H9 (cell line): ENCODE results near the gene DLG2. TPM values are rescaled to one million over a fixed set of nuclear protein-coding genes. Genes with fewer than 3 reads are reported as not detected.

ENCODE experiments used
- DNase-seq: peaks from one replicate; pipeline ENCODE4 v3.0.0-alpha.2; 2017
- H2AFZ ChIP-seq: one replicate; pipeline ENCODE4 v1.6.1; 2013; ENCODE audit warnings: mild to moderate bottlenecking, low read length, control low read depth, moderate library complexity
- H2AK5ac ChIP-seq: 2 replicates; pipeline ENCODE4 v1.6.1; 2013; ENCODE audit warnings: low read length, control low read depth, mixed read lengths; ENCODE audit not compliant: insufficient read length
- H2BK120ac ChIP-seq: one replicate; pipeline ENCODE4 v1.6.1; 2013; ENCODE audit warnings: low read depth, mild to moderate bottlenecking, low read length, control low read depth, inconsistent platforms; ENCODE audit not compliant: poor library complexity, severe bottlenecking
- H2BK12ac ChIP-seq: 2 replicates; pipeline ENCODE4 v1.6.1; 2013; ENCODE audit warnings: low read length, control low read depth, mixed read lengths, low read depth; ENCODE audit not compliant: insufficient read length
- H2BK15ac ChIP-seq: 2 replicates; pipeline ENCODE4 v1.6.1; 2013; ENCODE audit warnings: low read depth, low read length, control low read depth
- H2BK20ac ChIP-seq: one replicate; pipeline ENCODE4 v1.6.1; 2013; ENCODE audit warnings: low read depth, mild to moderate bottlenecking, low read length, control low read depth, inconsistent platforms; ENCODE audit not compliant: poor library complexity, severe bottlenecking
- H2BK5ac ChIP-seq: 2 replicates; pipeline ENCODE4 v1.6.1; 2013; ENCODE audit warnings: low read length, control low read depth, mixed read lengths; ENCODE audit not compliant: insufficient read length
- H3K14ac ChIP-seq: 2 replicates; pipeline ENCODE4 v1.6.1; 2013; ENCODE audit warnings: low read length, control low read depth; ENCODE audit not compliant: insufficient read depth
- H3K18ac ChIP-seq: 2 replicates; pipeline ENCODE4 v1.6.1; 2013; ENCODE audit warnings: low read depth, mild to moderate bottlenecking, mixed read lengths, low read length, control low read depth; ENCODE audit not compliant: insufficient read length
- H3K23ac ChIP-seq: 2 replicates; pipeline ENCODE4 v1.6.1; 2013; ENCODE audit warnings: low read length, control low read depth, mixed read lengths, low read depth; ENCODE audit not compliant: insufficient read length
- H3K23me2 ChIP-seq: 2 replicates; pipeline ENCODE4 v1.6.1; 2013; ENCODE audit warnings: low read depth, mild to moderate bottlenecking, mixed read lengths, low read length, control low read depth; ENCODE audit not compliant: insufficient read length, poor library complexity, severe bottlenecking
- H3K27ac ChIP-seq: 2 replicates; pipeline ENCODE4 v1.5.1; 2013; ENCODE audit warnings: low read length, control low read depth, mixed read lengths, low read depth; ENCODE audit not compliant: insufficient read length
- H3K27me3 ChIP-seq: 2 replicates; pipeline ENCODE4 v1.6.1; 2013; ENCODE audit warnings: low read length, control low read depth, inconsistent platforms; ENCODE audit not compliant: insufficient read depth
- H3K4ac ChIP-seq: 2 replicates; pipeline ENCODE4 v1.6.1; 2013; ENCODE audit warnings: low read depth, mild to moderate bottlenecking, control low read depth, inconsistent platforms, low read length, moderate library complexity
- H3K4me1 ChIP-seq: 2 replicates; pipeline ENCODE4 v1.6.1; 2013; ENCODE audit warnings: low read length, control low read depth, inconsistent platforms; ENCODE audit not compliant: insufficient read depth
- H3K4me2 ChIP-seq: 2 replicates; pipeline ENCODE4 v1.6.1; 2013; ENCODE audit warnings: low read length, control low read depth, mixed read lengths; ENCODE audit not compliant: insufficient read length, insufficient read depth
- H3K56ac ChIP-seq: 2 replicates; pipeline ENCODE4 v1.6.1; 2013; ENCODE audit warnings: low read depth, mild to moderate bottlenecking, mixed read lengths, low read length, control low read depth; ENCODE audit not compliant: insufficient read length
- H3K79me1 ChIP-seq: 2 replicates; pipeline ENCODE4 v1.6.1; 2013; ENCODE audit warnings: low read depth, mild to moderate bottlenecking, moderate library complexity, low read length, control low read depth, inconsistent platforms; ENCODE audit not compliant: insufficient read depth, poor library complexity, severe bottlenecking
- H3K79me2 ChIP-seq: 2 replicates; pipeline ENCODE4 v1.6.1; 2013; ENCODE audit warnings: low read length, control low read depth, inconsistent platforms; ENCODE audit not compliant: insufficient read depth
- H3K9ac ChIP-seq: 2 replicates; pipeline ENCODE4 v1.6.1; 2013; ENCODE audit warnings: low read length, control low read depth, mixed read lengths; ENCODE audit not compliant: insufficient read length; ENCODE audit errors: extremely low read depth
- H3K9me3 ChIP-seq: one replicate; pipeline ENCODE4 v1.6.1; 2013; ENCODE audit warnings: low read depth, low read length, inconsistent platforms; ENCODE audit not compliant: control insufficient read depth
- H3T11ph ChIP-seq: one replicate; pipeline ENCODE4 v1.6.1; 2013; ENCODE audit warnings: mild to moderate bottlenecking, low read length, control low read depth, inconsistent platforms
- H4K20me1 ChIP-seq: one replicate; pipeline ENCODE4 v1.6.1; 2013; ENCODE audit not compliant: control insufficient read depth, insufficient read length, insufficient read depth
- H4K5ac ChIP-seq: 2 replicates; pipeline ENCODE4 v1.6.1; 2013; ENCODE audit warnings: low read depth, mild to moderate bottlenecking, mixed read lengths, low read length, control low read depth; ENCODE audit not compliant: insufficient read length
- H4K8ac ChIP-seq: replicated peaks from 2 replicates; pipeline ENCODE4 v1.6.1; 2013; ENCODE audit warnings: low read length, control low read depth, mixed read lengths, low read depth; ENCODE audit not compliant: insufficient read length
- H4K91ac ChIP-seq: 2 replicates; pipeline ENCODE4 v1.6.1; 2013; ENCODE audit warnings: low read depth, mild to moderate bottlenecking, moderate library complexity, mixed read lengths, low read length, control low read depth; ENCODE audit not compliant: insufficient read length
- H3K27ac Mint-ChIP-seq, 3 experiments: 2 replicates in 2 of 3; 3 replicates in 1 of 3; pipeline ENCODE4 v1.8.0; 2020 to 2021; ENCODE audit warnings: mixed read lengths in 3 of 3, mild to moderate bottlenecking in 1 of 3, moderate library complexity in 1 of 3
- H3K27me3 Mint-ChIP-seq: 2 replicates; pipeline ENCODE4 v1.8.0; 2021; ENCODE audit warnings: low read depth, mild to moderate bottlenecking, moderate library complexity, mixed read lengths
- H3K36me3 Mint-ChIP-seq, 3 experiments: 2 replicates in 2 of 3; 3 replicates in 1 of 3; pipeline ENCODE4 v1.8.0; 2020 to 2021; ENCODE audit warnings: low read depth in 3 of 3, mixed read lengths in 3 of 3; ENCODE audit not compliant: insufficient read depth in 1 of 3
- H3K4me1 Mint-ChIP-seq, 2 experiments: 2 replicates each; pipeline ENCODE4 v1.8.0; 2020; ENCODE audit warnings: mixed read lengths in 2 of 2
- H3K4me3 Mint-ChIP-seq, 2 experiments: 2 replicates in 1 of 2; 3 replicates in 1 of 2; pipeline ENCODE4 v1.8.0; 2020 to 2021; ENCODE audit warnings: mild to moderate bottlenecking in 2 of 2, mixed read lengths in 2 of 2, moderate library complexity in 1 of 2
- H3K9me3 Mint-ChIP-seq, 2 experiments: 2 replicates in 1 of 2; 3 replicates in 1 of 2; pipeline ENCODE4 v1.8.0; 2020; ENCODE audit warnings: mild to moderate bottlenecking in 2 of 2, mixed read lengths in 2 of 2, moderate library complexity in 1 of 2
- CTCF ChIP-seq: fragments of 200-600 bp; sonication (generic); conservative IDR thresholded peaks from 3 replicates; pipeline ENCODE4 v1.8.0; 2021; ENCODE audit warnings: antibody characterized with exemption, mild to moderate bottlenecking
- total RNA-seq: library from RNA; stranded (reverse); gene quantifications from 2 replicates; pipeline ENCODE4 v1.2.1, GENCODE V29; 2021

DLG2 gene
- total RNA-seq, 1 experiment from 2014 or later: 8.0 TPM

- no peak overlapping the region for H4K91ac ChIP-seq
- H3K23me2 ChIP-seq: no peaks in the 10 kb centered on the region
- peaks cover 9 to 20% of the 10 kb centered on the region in 2 experiments; a peak in 3 of 4 replicates for H3K4me1 Mint-ChIP-seq
- no peak overlapping the region for H3K9ac ChIP-seq
- H3K23ac ChIP-seq: no peak overlapping the region
- H2BK12ac ChIP-seq: no peak overlapping the region
- H3K79me2 ChIP-seq: no peaks in the 10 kb centered on the region; the same call in 1 of the 2 replicates
- no peaks in the 10 kb centered on the region for H3K36me3 Mint-ChIP-seq
- H3K27ac Mint-ChIP-seq: no peak overlapping the region
- no peak overlapping the region for H2BK15ac ChIP-seq
- no peak overlapping the region for H2AFZ ChIP-seq
- no peaks in the 10 kb centered on the region; the same call in 1 of the 2 replicates for H3K4me1 ChIP-seq
- H3K79me1 ChIP-seq: no peaks in the 10 kb centered on the region
- no peak overlapping the region for H3K56ac ChIP-seq
- H3K4me3 Mint-ChIP-seq: no peak overlapping the region
- H4K5ac ChIP-seq: no peak overlapping the region
- H3K4ac ChIP-seq: no peak overlapping the region
- H3K9me3 ChIP-seq: no peaks in the 10 kb centered on the region
- H2BK20ac ChIP-seq: no peak overlapping the region
- H3T11ph ChIP-seq: no peak overlapping the region
- H4K20me1 ChIP-seq: no peaks in the 10 kb centered on the region
- H3K14ac ChIP-seq: no peak overlapping the region
- no peak for DNase-seq
- H3K9me3 Mint-ChIP-seq: no peaks in the 10 kb centered on the region
- H3K27me3 ChIP-seq: no peaks in the 10 kb centered on the region
- no peak overlapping the region for H4K8ac ChIP-seq
- no peak overlapping the region for H3K18ac ChIP-seq
- H2AK5ac ChIP-seq: no peak overlapping the region
- H2BK5ac ChIP-seq: no peak overlapping the region
- TF ChIP-seq CTCF: no peak
- no peak overlapping the region for H2BK120ac ChIP-seq
- no peak overlapping the region for H3K27ac ChIP-seq
- H3K27me3 Mint-ChIP-seq: no peaks in the 10 kb centered on the region
- no peak overlapping the region for H3K4me2 ChIP-seq
These were observed 769.4 kb downstream of the DLG2 start for GRCh38 chr11:84857746-84858145.
